ENCODE data around the gene NR3C2. TPM values are rescaled to one million over a fixed set of nuclear protein-coding genes. Genes with fewer than 3 reads are reported as not detected.

The NR3C2 gene
- total and polyA plus RNA-seq, 2 of the 4 experiments (the other 2 are of a cell fraction) = 1.1 to 2.3 TPM

- dilution Hi-C loops (cut with HindIII; ENCODE audit: low sequenced_read_pairs, unreplicated experiment) = no loop called here
- Histone ChIP-seq H3K79me1 (ENCODE audit: low read depth in 1 of 2, low read length in 2 of 2) (no peaks in the 10 kb centered on the region), H3K9me3 (ENCODE audit: control insufficient read depth, insufficient read depth, low read length) (0 out of 2 replicates have a peak, but pooled peaks cover 2% of the 10 kb centered on the region), H3K9ac (ENCODE audit: low read depth, low read length) (no peak overlapping the region), H3K27me3 (ENCODE audit: control insufficient read depth, insufficient read depth, low read length) (no peaks in the 10 kb centered on the region), H3K56ac (ENCODE audit: extremely low read depth, insufficient read depth, low read length) (no peak overlapping the region), H4K91ac (ENCODE audit: insufficient read depth, low read depth, low read length) (no peak overlapping the region), H2BK20ac (ENCODE audit: low read depth, low read length) (no peak overlapping the region), H4K5ac (ENCODE audit: low read depth, low read length) (no peak overlapping the region), H3K27ac (ENCODE audit: insufficient read depth, low read length) (no peak overlapping the region), H3K14ac (replicated peaks; ENCODE audit: low read depth, low read length) (no peak overlapping the region), H3K4ac (ENCODE audit: low read depth, low read length) (no peak overlapping the region), H2BK15ac (ENCODE audit: low read depth, low read length) (no peak overlapping the region), H3K9me1 (ENCODE audit: insufficient read depth, low read length) (no peaks in the 10 kb centered on the region), H3K4me3 (ENCODE audit: insufficient read depth, low read depth, low read length) (no peak overlapping the region), H2BK5ac (ENCODE audit: low read depth, low read length, poor library complexity, severe bottlenecking) (no peak overlapping the region), H3K23ac (ENCODE audit: low read depth, low read length) (no peak overlapping the region), H3K4me1 (ENCODE audit: control insufficient read depth, insufficient read depth, low read length) (no peaks in the 10 kb centered on the region), H3K18ac (ENCODE audit: low read depth, low read length) (no peak overlapping the region), H4K8ac (ENCODE audit: low read depth in 2 of 2, low read length in 2 of 2) (no peak overlapping the region), H2AK9ac (replicated peaks; ENCODE audit: low read depth, low read length, poor library complexity) (no peak overlapping the region), H3K4me2 (ENCODE audit: low read depth, low read length) (no peak overlapping the region), H2AFZ (replicated peaks; ENCODE audit: low read length, poor library complexity) (no peak overlapping the region), H2AK5ac (ENCODE audit: low read depth, low read length) (no peak overlapping the region), H3K36me3 (ENCODE audit: control insufficient read depth, insufficient read depth, low read length) (no peaks in the 10 kb centered on the region), H2BK120ac (ENCODE audit: low read depth, low read length) (no peak overlapping the region), H4K20me1 (ENCODE audit: insufficient read depth, low read length) (no peaks in the 10 kb centered on the region)
- CTCF ChIA-PET = interaction anchor here (1.1 kb wide), 1 partner anchor 25 kb away, joined by 7 read pairs; no protein-coding TSS in a partner anchor
- WGBS, 2 experiments (ENCODE audit: extremely low coverage in 2 of 2, insufficient read length in 1 of 2) = no CpG with 5 or more reads among the region's 1 CpG
- ATAC-seq (ENCODE audit: low read depth) (peak; percentile 91), DNase-seq (peak; percentile 57)
- BruUV-seq (replicated peaks) = no TSS peak
- no peak for TF ChIP-seq SMC3 (IDR thresholded peaks at IDR 0.05; ENCODE audit: low read depth, low read length)
- no peak for TF ChIP-seq CTCF (conservative IDR thresholded peaks at IDR 0.05; ENCODE audit: low read depth, low read length)
- no peak for TF ChIP-seq MAFK (IDR thresholded peaks at IDR 0.05; ENCODE audit: low read depth, low read length)
- TF ChIP-seq NFE2L2 (IDR thresholded peaks at IDR 0.05; ENCODE audit: low read depth, low read length) = no peak
- TF ChIP-seq MAZ (IDR thresholded peaks at IDR 0.05; ENCODE audit: borderline replicate concordance, low read depth, low read length) = no peak
- no peak for TF ChIP-seq CHD1 (IDR thresholded peaks at IDR 0.05; ENCODE audit: low read depth, low read length)
- no peak for TF ChIP-seq RFX5 (IDR thresholded peaks at IDR 0.05; ENCODE audit: low read depth, low read length)
- TF ChIP-seq CEBPB (IDR thresholded peaks at IDR 0.05; ENCODE audit: low read depth, low read length) = no peak
- TF ChIP-seq RCOR1 (IDR thresholded peaks at IDR 0.05; ENCODE audit: insufficient replicate concordance, low read length) = no peak
- TF ChIP-seq ELK1 (IDR thresholded peaks at IDR 0.05; ENCODE audit: borderline replicate concordance, low read depth, low read length) = no peak
- no peak for TF ChIP-seq FOS (IDR thresholded peaks at IDR 0.05; ENCODE audit: low read depth, low read length)
- TF ChIP-seq BHLHE40 (IDR thresholded peaks at IDR 0.05; ENCODE audit: low read depth, low read length) = no peak
- TF ChIP-seq POLR2A (IDR thresholded peaks at IDR 0.05; ENCODE audit: low read depth, low read length) = no peak
- no peak for TF ChIP-seq MXI1 (IDR thresholded peaks at IDR 0.05; ENCODE audit: borderline replicate concordance, low read depth, low read length)
- no peak for TF ChIP-seq USF2 (IDR thresholded peaks at IDR 0.05; ENCODE audit: low read depth, low read length)
- TF ChIP-seq RAD21 (IDR thresholded peaks at IDR 0.05; ENCODE audit: low read length) = no peak
- intact Hi-C loops (cut with micrococcal nuclease) = no loop called here
- in situ Hi-C loops (cut with MboI; ENCODE audit: low sequenced_read_pairs) = loop anchor here (25.0 kb wide), 1 partner anchor 90 kb away; no protein-coding TSS in a partner anchor
- POLR2A ChIA-PET (ENCODE audit: unreplicated experiment) = no interaction called here
These were observed 315.4 kb downstream of the NR3C2 start for GRCh38 chr4:148126825-148127224.

Measured in IMR-90 (cell line).